Body of pancreas (tissue), 4 donors: Measurements from ENCODE around the gene GRIK4.

Source experiments
- POLR2A ChIP-seq, 3 donors: fragments of 450-650 bp; IDR thresholded peaks; one replicate each; pipeline ENCODE4 v1.6.1; 2016; ENCODE audit warnings: antibody characterized with exemption in 3 of 3, mild to moderate bottlenecking in 2 of 3
- TF ChIP-seq, protein P1 (sequence below), 7 experiments: fragments of 450-650 bp in 4 of 7; fragments of 200-600 bp in 3 of 7; sonication (generic) in 3 of 7; IDR thresholded peaks; one replicate each; pipeline ENCODE4 v1.5.1; 2016 to 2019; ENCODE audit warnings: antibody characterized with exemption in 7 of 7

DNA sequence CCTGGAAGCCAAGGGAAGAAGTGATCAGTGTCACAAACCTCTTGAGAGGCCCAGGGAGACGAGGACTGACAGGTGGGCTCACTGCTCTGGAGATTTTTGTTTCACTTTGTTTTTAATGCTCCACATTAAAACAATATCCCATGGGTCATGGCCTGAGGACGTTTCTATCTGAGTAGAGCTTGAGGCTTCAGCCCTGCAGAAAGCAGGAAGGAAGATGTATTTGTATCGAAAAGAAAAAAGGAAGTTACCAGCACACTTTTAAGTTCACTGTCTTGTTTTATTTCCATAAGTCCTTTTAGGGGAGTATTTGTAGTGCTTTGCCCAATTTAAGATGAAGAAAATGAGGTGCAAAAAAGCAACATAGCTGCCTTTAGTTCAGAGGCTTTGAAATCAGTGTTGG lies 191.1 kb downstream of the GRIK4 start:
- no peak for TF ChIP-seq POLR2A (IDR thresholded peaks at IDR 0.05)
- TF ChIP-seq, protein P1, sequence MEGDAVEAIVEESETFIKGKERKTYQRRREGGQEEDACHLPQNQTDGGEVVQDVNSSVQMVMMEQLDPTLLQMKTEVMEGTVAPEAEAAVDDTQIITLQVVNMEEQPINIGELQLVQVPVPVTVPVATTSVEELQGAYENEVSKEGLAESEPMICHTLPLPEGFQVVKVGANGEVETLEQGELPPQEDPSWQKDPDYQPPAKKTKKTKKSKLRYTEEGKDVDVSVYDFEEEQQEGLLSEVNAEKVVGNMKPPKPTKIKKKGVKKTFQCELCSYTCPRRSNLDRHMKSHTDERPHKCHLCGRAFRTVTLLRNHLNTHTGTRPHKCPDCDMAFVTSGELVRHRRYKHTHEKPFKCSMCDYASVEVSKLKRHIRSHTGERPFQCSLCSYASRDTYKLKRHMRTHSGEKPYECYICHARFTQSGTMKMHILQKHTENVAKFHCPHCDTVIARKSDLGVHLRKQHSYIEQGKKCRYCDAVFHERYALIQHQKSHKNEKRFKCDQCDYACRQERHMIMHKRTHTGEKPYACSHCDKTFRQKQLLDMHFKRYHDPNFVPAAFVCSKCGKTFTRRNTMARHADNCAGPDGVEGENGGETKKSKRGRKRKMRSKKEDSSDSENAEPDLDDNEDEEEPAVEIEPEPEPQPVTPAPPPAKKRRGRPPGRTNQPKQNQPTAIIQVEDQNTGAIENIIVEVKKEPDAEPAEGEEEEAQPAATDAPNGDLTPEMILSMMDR (IDR thresholded peaks at IDR 0.05): no peak
